Brain microvascular endothelial cell (primary cell): ENCODE data around the gene PUS10.

Experiments
- DNase-seq: peaks from one replicate; pipeline ENCODE4 v3.0.0-alpha.2; 2020
- H3K27ac ChIP-seq: fragments of 250-450 bp; sonication (Bioruptor Pico); 2 replicates; pipeline ENCODE4 v1.5.1; 2020; ENCODE audit warnings: mild to moderate bottlenecking, moderate library complexity
- H3K27me3 ChIP-seq: fragments of 250-450 bp; sonication (Bioruptor Pico); replicated peaks from 2 replicates; pipeline ENCODE4 v1.5.1; 2020; ENCODE audit warnings: mild to moderate bottlenecking
- H3K36me3 ChIP-seq: fragments of 250-450 bp; sonication (Bioruptor Pico); replicated peaks from 2 replicates; pipeline ENCODE4 v1.5.1; 2020; ENCODE audit warnings: mild to moderate bottlenecking
- H3K4me3 ChIP-seq: 2 replicates; pipeline ENCODE4 v1.5.1; 2011; ENCODE audit warnings: low read depth, mild to moderate bottlenecking, control low read depth, low read length, moderate library complexity
- CTCF ChIP-seq: IDR thresholded peaks from 2 replicates; pipeline ENCODE4 v1.5.1; 2011; ENCODE audit warnings: low read depth, mild to moderate bottlenecking, moderate library complexity, low read length, control low read depth, inconsistent platforms; ENCODE audit errors: missing control alignments
- in situ Hi-C: cut with HindIII; loops from 2 replicates; pipeline ENCODE4 v1.10.0; 2017; ENCODE audit warnings: low sequenced_read_pairs, low pct_ligation_motif_present

PUS10 gene

GRCh38 chr2:61023670-61024069 is 5.6 kb upstream of the PUS10 start:
- DNase-seq: no peak

GRCh38 chr2:61021228-61021660 is 3.2 kb upstream of the PUS10 start:
- in situ Hi-C loops: no loop called here

More at GRCh38 chr2:61023670-61024069, 5.6 kb upstream of the PUS10 start:
- H3K36me3 ChIP-seq: peaks cover 2% of the 10 kb centered on the region
- H3K27me3 ChIP-seq: no peaks in the 10 kb centered on the region
- H3K4me3 ChIP-seq: no peak overlapping the region
- no peak overlapping the region for H3K27ac ChIP-seq
- in situ Hi-C loops: no loop called here
- no peak for TF ChIP-seq CTCF

GRCh38 chr2:61018798-61019197 is 743 bp upstream of the PUS10 start:
- in situ Hi-C loops: no loop called here

More at GRCh38 chr2:61021228-61021660, 3.2 kb upstream of the PUS10 start:
- Histone ChIP-seq H3K27me3 (no peaks in the 10 kb centered on the region), H3K4me3 (no peak overlapping the region), H3K27ac (no peak overlapping the region), H3K36me3 (peaks cover 2% of the 10 kb centered on the region)
- TF ChIP-seq CTCF: no peak
- DNase-seq: no peak

GRCh38 chr2:61018318-61018755 is 282 bp upstream of the PUS10 start:
- no peak for TF ChIP-seq CTCF
- peak overlapping the region; percentile 73 for H3K27ac ChIP-seq
- H3K36me3 ChIP-seq: peaks cover 2% of the 10 kb centered on the region
- no peaks in the 10 kb centered on the region for H3K27me3 ChIP-seq
- peak overlapping the region; percentile 94 for H3K4me3 ChIP-seq
- in situ Hi-C loops: no loop called here
- no peak for DNase-seq

More at GRCh38 chr2:61018798-61019197, 743 bp upstream of the PUS10 start:
- H3K4me3 ChIP-seq: peak overlapping the region; percentile 94
- H3K27me3 ChIP-seq: no peaks in the 10 kb centered on the region
- H3K27ac ChIP-seq: no peak overlapping the region
- DNase-seq: no peak
- peaks cover 2% of the 10 kb centered on the region for H3K36me3 ChIP-seq
- no peak for TF ChIP-seq CTCF

GRCh38 chr2:61017003-61017555 is 976 bp downstream of the PUS10 start:
- H3K27me3 ChIP-seq: no peaks in the 10 kb centered on the region
- in situ Hi-C loops: no loop called here
- peaks cover 2% of the 10 kb centered on the region for H3K36me3 ChIP-seq
- TF ChIP-seq CTCF: no peak
- peak overlapping the region; percentile 73 for H3K27ac ChIP-seq
- peak; percentile 74 for DNase-seq
- peak overlapping the region; percentile 94 for H3K4me3 ChIP-seq

GRCh38 chr2:61016392-61017002 is 1.6 kb downstream of the PUS10 start:
- H3K4me3 ChIP-seq: peak overlapping the region; percentile 94
- DNase-seq: no peak
- no peak for TF ChIP-seq CTCF
- H3K36me3 ChIP-seq: peaks cover 2% of the 10 kb centered on the region
- no peak overlapping the region for H3K27ac ChIP-seq
- no peaks in the 10 kb centered on the region for H3K27me3 ChIP-seq
- in situ Hi-C loops: no loop called here
